H1 (cell line): ENCODE data around the gene PTGES2. TPM values are rescaled to one million over a fixed set of nuclear protein-coding genes. Genes with fewer than 3 reads are reported as not detected.
A peak's percentile ranks its signal among the peaks of the same experiment; 100 is the strongest.

Source experiments
- ASH2L ChIP-seq: fragments of 200-600, 300-600 bp; sonication (generic); IDR thresholded peaks from one replicate; pipeline ENCODE4 v1.7.1; 2017; ENCODE audit warnings: low read length
- BACH1 ChIP-seq: IDR thresholded peaks from 2 replicates; pipeline ENCODE4 v1.6.1; 2012; ENCODE audit warnings: low read length, improper control_type of control experiment
- BRCA1 ChIP-seq: IDR thresholded peaks from 2 replicates; pipeline ENCODE4 v1.6.1; 2012; ENCODE audit warnings: low read depth, low read length, improper control_type of control experiment
- CEBPB ChIP-seq: IDR thresholded peaks from 2 replicates; pipeline ENCODE4 v1.6.1; 2012; ENCODE audit warnings: low read depth, low read length
- EGR1 ChIP-seq: IDR thresholded peaks from 2 replicates; pipeline ENCODE4 v1.6.1; 2011; ENCODE audit warnings: low read depth, low read length, borderline replicate concordance
- FOSL1 ChIP-seq: IDR thresholded peaks from 2 replicates; pipeline ENCODE4 v1.6.1; 2011; ENCODE audit warnings: mild to moderate bottlenecking, low read depth, low read length, moderate library complexity; ENCODE audit not compliant: insufficient read depth
- GABPA ChIP-seq: IDR thresholded peaks from 2 replicates; pipeline ENCODE4 v1.6.1; 2011; ENCODE audit warnings: mild to moderate bottlenecking, low read length, moderate library complexity, borderline replicate concordance; ENCODE audit not compliant: insufficient read depth
- GTF2F1 ChIP-seq: IDR thresholded peaks from 2 replicates; pipeline ENCODE4 v1.6.1; 2012; ENCODE audit warnings: low read depth, low read length, improper control_type of control experiment, borderline replicate concordance
- HDAC2 ChIP-seq, 2 experiments: fragments of 300-600 bp in 1 of 2; sonication (generic) in 1 of 2; IDR thresholded peaks; 2 replicates each; pipeline ENCODE4 v1.6.1; 2011 to 2012; ENCODE audit warnings: low read depth in 2 of 2, low read length in 2 of 2, mild to moderate bottlenecking in 2 of 2, moderate library complexity in 2 of 2, borderline replicate concordance in 1 of 2, inconsistent platforms in 1 of 2
- KDM1A ChIP-seq: fragments of 200-600, 300-600 bp; sonication (generic); IDR thresholded peaks from 2 replicates; pipeline ENCODE4 v1.7.1; 2016; ENCODE audit warnings: mild to moderate bottlenecking, low read length, borderline replicate concordance
- MAX ChIP-seq: IDR thresholded peaks from 2 replicates; pipeline ENCODE4 v1.6.1; 2012; ENCODE audit warnings: inconsistent platforms
- RAD21 ChIP-seq, 2 experiments: IDR thresholded peaks in 1 of 2; conservative IDR thresholded peaks in 1 of 2; 2 replicates each; pipeline ENCODE4 v1.6.1; 2011; ENCODE audit warnings: low read depth in 2 of 2, low read length in 2 of 2, improper control_type of control experiment in 1 of 2, inconsistent platforms in 1 of 2, mild to moderate bottlenecking in 1 of 2, moderate library complexity in 1 of 2
- RFX5 ChIP-seq: IDR thresholded peaks from 2 replicates; pipeline ENCODE4 v1.6.1; 2011; ENCODE audit warnings: low read depth, low read length, improper control_type of control experiment, borderline replicate concordance
- RXRA ChIP-seq: IDR thresholded peaks from 2 replicates; pipeline ENCODE4 v1.6.1; 2011; ENCODE audit warnings: low read depth, mild to moderate bottlenecking, low read length, moderate library complexity; ENCODE audit not compliant: insufficient read depth
- SAP30 ChIP-seq: fragments of 300-600 bp; sonication (generic); IDR thresholded peaks from 2 replicates; pipeline ENCODE4 v1.7.1; 2012; ENCODE audit warnings: low read length, moderate library complexity, mild to moderate bottlenecking, inconsistent platforms; ENCODE audit not compliant: insufficient read depth, insufficient replicate concordance
- SIRT6 ChIP-seq: IDR thresholded peaks from one replicate; pipeline ENCODE4 v1.7.1; 2012; ENCODE audit warnings: low read length, inconsistent platforms
- SIX5 ChIP-seq: IDR thresholded peaks from 2 replicates; pipeline ENCODE4 v1.6.1; 2011; ENCODE audit warnings: mild to moderate bottlenecking, low read depth, low read length
- SUZ12 ChIP-seq: fragments of 200-600 bp; sonication (generic); IDR thresholded peaks from 2 replicates; pipeline ENCODE4 v1.6.1; 2012; ENCODE audit warnings: mild to moderate bottlenecking, inconsistent platforms, low read length, moderate library complexity, mixed read lengths
- TCF12 ChIP-seq: IDR thresholded peaks from 2 replicates; pipeline ENCODE4 v1.6.1; 2011; ENCODE audit warnings: low read depth, mild to moderate bottlenecking, low read length
- TEAD4 ChIP-seq: IDR thresholded peaks from 2 replicates; pipeline ENCODE4 v1.6.1; 2012; ENCODE audit warnings: low read depth, low read length, inconsistent platforms, mixed read lengths
- ZNF274 ChIP-seq: IDR thresholded peaks from 2 replicates; pipeline ENCODE4 v1.7.0; 2012; ENCODE audit warnings: low read length, borderline replicate concordance; ENCODE audit errors: extremely low read depth
- polyA plus RNA-seq, 7 experiments: library from polyadenylated mRNA; depleted of rRNA in 3 of 7; stranded (reverse) in 5 of 7; unstranded in 2 of 7; fragments of >200 nt in 5 of 7; fragments of 200-250 nt in 2 of 7; gene quantifications; 1 replicate in 5 of 7; 2 replicates in 1 of 7; 4 replicates in 1 of 7; pipeline versions ENCODE4 v1.2.1 to v1.2.3, GENCODE V29; 2011 to 2013; ENCODE audit warnings: missing spikeins in 2 of 7, mixed read lengths in 2 of 7
- total RNA-seq: library from RNA; stranded (reverse); fragmentation: NEBNext Ultra II Directional; extraction: Animal tissue kit (Norgen Biotek cat#: 25700); gene quantifications from 2 replicates; pipeline ENCODE4 v1.2.1, GENCODE V29; 2021
- TF ChIP-seq, protein P1 (sequence below): IDR thresholded peaks from 2 replicates; pipeline ENCODE4 v1.6.1; 2012; ENCODE audit warnings: low read length, inconsistent platforms
- TF ChIP-seq, protein P2 (sequence below): IDR thresholded peaks from 2 replicates; pipeline ENCODE4 v1.6.1; 2011; ENCODE audit warnings: low read length, improper control_type of control experiment

PTGES2 gene
- total and polyA plus RNA-seq, 2 of the 8 experiments (the other 6 are each of a cell fraction or from before 2014, with no cell fraction given), result 80.7 to 81.2 TPM

GRCh38 chr9:128127568-128127989 lies at the start of gene PTGES2 (continued):
- TF ChIP-seq MAX, result peak; percentile 69
- TF ChIP-seq TCF12, result no peak
- TF ChIP-seq SAP30, result no peak
- TF ChIP-seq SIRT6, result no peak
- no peak for TF ChIP-seq CEBPB
- no peak for TF ChIP-seq ZNF274
- TF ChIP-seq, protein P1, sequence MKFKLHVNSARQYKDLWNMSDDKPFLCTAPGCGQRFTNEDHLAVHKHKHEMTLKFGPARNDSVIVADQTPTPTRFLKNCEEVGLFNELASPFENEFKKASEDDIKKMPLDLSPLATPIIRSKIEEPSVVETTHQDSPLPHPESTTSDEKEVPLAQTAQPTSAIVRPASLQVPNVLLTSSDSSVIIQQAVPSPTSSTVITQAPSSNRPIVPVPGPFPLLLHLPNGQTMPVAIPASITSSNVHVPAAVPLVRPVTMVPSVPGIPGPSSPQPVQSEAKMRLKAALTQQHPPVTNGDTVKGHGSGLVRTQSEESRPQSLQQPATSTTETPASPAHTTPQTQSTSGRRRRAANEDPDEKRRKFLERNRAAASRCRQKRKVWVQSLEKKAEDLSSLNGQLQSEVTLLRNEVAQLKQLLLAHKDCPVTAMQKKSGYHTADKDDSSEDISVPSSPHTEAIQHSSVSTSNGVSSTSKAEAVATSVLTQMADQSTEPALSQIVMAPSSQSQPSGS, result no peak
- no peak; the same call in 1 of the 2 replicates for TF ChIP-seq GABPA
- TF ChIP-seq, protein P2, sequence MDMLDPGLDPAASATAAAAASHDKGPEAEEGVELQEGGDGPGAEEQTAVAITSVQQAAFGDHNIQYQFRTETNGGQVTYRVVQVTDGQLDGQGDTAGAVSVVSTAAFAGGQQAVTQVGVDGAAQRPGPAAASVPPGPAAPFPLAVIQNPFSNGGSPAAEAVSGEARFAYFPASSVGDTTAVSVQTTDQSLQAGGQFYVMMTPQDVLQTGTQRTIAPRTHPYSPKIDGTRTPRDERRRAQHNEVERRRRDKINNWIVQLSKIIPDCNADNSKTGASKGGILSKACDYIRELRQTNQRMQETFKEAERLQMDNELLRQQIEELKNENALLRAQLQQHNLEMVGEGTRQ, result no peak
- no peak for TF ChIP-seq RFX5
- TF ChIP-seq SIX5, result no peak
- no peak for TF ChIP-seq GTF2F1
- no peak for TF ChIP-seq HDAC2 (IDR thresholded peaks at IDR 0.05; ENCODE audit: borderline replicate concordance in 1 of 2, low read depth in 2 of 2, low read length in 2 of 2)
- TF ChIP-seq BACH1, result no peak
- no peak for TF ChIP-seq SUZ12
- peak; percentile 5; the same call in 1 of the 2 replicates for TF ChIP-seq EGR1
- no peak for TF ChIP-seq RXRA
- no peak for TF ChIP-seq ASH2L
- no peak for TF ChIP-seq BRCA1
- no peak for TF ChIP-seq RAD21 (IDR thresholded peaks at IDR 0.05 in 1 of 2, conservative IDR thresholded peaks at IDR 0.05 in 1 of 2; ENCODE audit: low read depth in 2 of 2, low read length in 2 of 2)
- TF ChIP-seq KDM1A, result no peak
- no peak for TF ChIP-seq FOSL1
- TF ChIP-seq TEAD4, result no peak
